Sigmoid colon (tissue), 7 donors: ENCODE results near the gene TLR10. TPM values are rescaled to one million over a fixed set of nuclear protein-coding genes. Genes with fewer than 3 reads are reported as not detected.

ENCODE experiments used
- DNase-seq: peaks from one replicate; pipeline ENCODE4 v3.0.0-alpha.2; 2019
- H3K27ac ChIP-seq, 4 donors: fragments of 200-600 bp; sonication (generic); one replicate each; pipeline ENCODE4 v1.5.1; 2016 to 2019; ENCODE audit warnings: mild to moderate bottlenecking in 1 of 4
- H3K27me3 ChIP-seq, 3 donors: fragments of 200-600 bp; sonication (generic); one replicate each; pipeline ENCODE4 v1.5.1; 2019; ENCODE audit warnings: mild to moderate bottlenecking in 1 of 3
- H3K36me3 ChIP-seq, 4 donors: fragments of 200-600 bp; sonication (generic); one replicate each; pipeline ENCODE4 v1.5.1; 2016 to 2019
- H3K4me1 ChIP-seq, 4 donors: fragments of 200-600 bp; sonication (generic); one replicate each; pipeline ENCODE4 v1.5.1; 2017 to 2019
- H3K4me3 ChIP-seq, 4 donors: fragments of 200-600 bp; sonication (generic); one replicate each; pipeline ENCODE4 v1.5.1; 2017 to 2019; ENCODE audit warnings: mild to moderate bottlenecking in 2 of 4, moderate library complexity in 1 of 4
- H3K9me3 ChIP-seq, 4 donors: fragments of 200-600 bp in 3 of 4; sonication (generic) in 3 of 4; one replicate each; pipeline versions ENCODE4 v1.5.1 to v1.6.1; 2013 to 2019
- CTCF ChIP-seq, 4 experiments: fragments of 450-650 bp in 3 of 4; fragments of 200-600 bp in 1 of 4; IDR thresholded peaks; one replicate each; pipeline ENCODE4 v1.5.1; 2016 to 2019; ENCODE audit warnings: antibody characterized with exemption in 4 of 4, mild to moderate bottlenecking in 3 of 4, moderate library complexity in 2 of 4
- EP300 ChIP-seq, 4 donors: sonication (generic); formaldehyde crosslinking; IDR thresholded peaks; one replicate each; pipeline ENCODE4 v1.6.1; 2017; ENCODE audit warnings: antibody characterized with exemption in 4 of 4
- POLR2A ChIP-seq, 2 donors: fragments of 450-650 bp; IDR thresholded peaks; one replicate each; pipeline ENCODE4 v1.6.1; 2016; ENCODE audit warnings: antibody characterized with exemption in 2 of 2, mild to moderate bottlenecking in 2 of 2, moderate library complexity in 2 of 2
- POLR2AphosphoS5 ChIP-seq, 4 donors: sonication (generic); formaldehyde crosslinking; IDR thresholded peaks; one replicate each; pipeline ENCODE4 v1.6.1; 2017; ENCODE audit warnings: antibody characterized with exemption in 4 of 4
- WGBS, 2 donors: extraction: QIAGEN DNeasy Blood & Tissue Kit; methylation state at CpG; one replicate each; pipeline ENCODE4 v1.1.7; 2013; 5-methylcytosine and 5-hydroxymethylcytosine counted together
- intact Hi-C: fragments of 100-400 bp; cut with DNase I; formaldehyde crosslinking; loops from one replicate; pipeline ENCODE4 v1.15.1; 2023
- polyA plus RNA-seq, 3 donors: library from polyadenylated mRNA; stranded (reverse); fragments of 200-250 nt; gene quantifications; one replicate each; pipeline ENCODE4 v1.2.3, GENCODE V29; 2013
- total RNA-seq, 4 donors: library from RNA; depleted of rRNA; stranded (reverse); fragments of >200 nt; gene quantifications; one replicate each; pipeline ENCODE4 v1.1.0, GENCODE V29; 2016
- donor health status: healthy with polysubstance abuse.
- donor health status: Bipolar disorder and iron deficiency.
- donor health status: healthy.

TLR10 gene
- total and polyA plus RNA-seq, 7 donors, result under 0.01 to 6.8 (median 0.16) TPM; not detected in 2

GRCh38 chr4:38823766-38824165 lies 41.0 kb upstream of the TLR10 start:
- 97 to 98% methylated on average over 27 of the region's 27 CpGs for WGBS, 2 donors
- H3K36me3 ChIP-seq, result no peaks in the 10 kb centered on the region
- no peak for DNase-seq

GRCh38 chr4:38822748-38823303 lies 40.0 kb upstream of the TLR10 start:
- H3K36me3 ChIP-seq, result no peaks in the 10 kb centered on the region
- TF ChIP-seq EP300 (IDR thresholded peaks at IDR 0.05) (no peak), POLR2AphosphoS5 (IDR thresholded peaks at IDR 0.05) (no peak), POLR2A (IDR thresholded peaks at IDR 0.05) (no peak)
- no peaks in the 10 kb centered on the region for H3K9me3 ChIP-seq
- intact Hi-C loops, result no loop called here
- no peaks in the 10 kb centered on the region for H3K4me1 ChIP-seq
- no peaks in the 10 kb centered on the region for H3K27me3 ChIP-seq
- no peak for DNase-seq
- H3K27ac ChIP-seq, result no peak overlapping the region
- 87 to 90% methylated on average over 5 of the region's 5 CpGs for WGBS, 2 donors
- no peak overlapping the region for H3K4me3 ChIP-seq

More at GRCh38 chr4:38823766-38824165, 41.0 kb upstream of the TLR10 start:
- no peaks in the 10 kb centered on the region for H3K4me1 ChIP-seq
- TF ChIP-seq EP300 (IDR thresholded peaks at IDR 0.05) (no peak), POLR2AphosphoS5 (IDR thresholded peaks at IDR 0.05) (no peak)
- no peak overlapping the region for H3K27ac ChIP-seq
- intact Hi-C loops, result no loop called here
- H3K9me3 ChIP-seq, result no peaks in the 10 kb centered on the region
- no peaks in the 10 kb centered on the region for H3K27me3 ChIP-seq
- H3K4me3 ChIP-seq, result no peak overlapping the region

- H3K27me3 ChIP-seq, result no peaks in the 10 kb centered on the region
Measured at GRCh38 chr4:38821739-38822138, 38.9 kb upstream of the TLR10 start.

GRCh38 chr4:38820329-38821061 lies 37.7 kb upstream of the TLR10 start:
- no peaks in the 10 kb centered on the region for H3K9me3 ChIP-seq
- DNase-seq, result no peak
- no peak overlapping the region for H3K4me3 ChIP-seq
- intact Hi-C loops, result no loop called here
- H3K27me3 ChIP-seq, result no peaks in the 10 kb centered on the region
- H3K4me1 ChIP-seq, result no peaks in the 10 kb centered on the region
- H3K27ac ChIP-seq, result no peak overlapping the region
- TF ChIP-seq POLR2AphosphoS5 (IDR thresholded peaks at IDR 0.05) (no peak), POLR2A (IDR thresholded peaks at IDR 0.05) (no peak), CTCF (IDR thresholded peaks at IDR 0.05) (no peak), EP300 (IDR thresholded peaks at IDR 0.05) (no peak)
- WGBS, 2 donors, result 81 to 91% methylated on average over 4 of the region's 4 CpGs
- no peaks in the 10 kb centered on the region for H3K36me3 ChIP-seq

More at GRCh38 chr4:38821739-38822138, 38.9 kb upstream of the TLR10 start:
- no peaks in the 10 kb centered on the region for H3K36me3 ChIP-seq
- no peaks in the 10 kb centered on the region for H3K4me1 ChIP-seq
- 90 to 92% methylated on average over 3 of the region's 3 CpGs for WGBS, 2 donors
- H3K9me3 ChIP-seq, result no peaks in the 10 kb centered on the region
- TF ChIP-seq POLR2AphosphoS5 (IDR thresholded peaks at IDR 0.05), result no peak
- TF ChIP-seq CTCF (IDR thresholded peaks at IDR 0.05), result no peak
- TF ChIP-seq EP300 (IDR thresholded peaks at IDR 0.05), result no peak
- no peak for TF ChIP-seq POLR2A (IDR thresholded peaks at IDR 0.05)
- intact Hi-C loops, result no loop called here
- no peak overlapping the region for H3K27ac ChIP-seq
- no peak for DNase-seq
- no peak overlapping the region for H3K4me3 ChIP-seq

- no peaks in the 10 kb centered on the region for H3K4me1 ChIP-seq
- no peak for TF ChIP-seq POLR2A (IDR thresholded peaks at IDR 0.05)
Measured at GRCh38 chr4:38819569-38819968, 36.8 kb upstream of the TLR10 start.

GRCh38 chr4:38818441-38818976 lies 35.7 kb upstream of the TLR10 start:
- Histone ChIP-seq H3K27ac (no peak overlapping the region), H3K36me3 (no peaks in the 10 kb centered on the region), H3K27me3 (no peaks in the 10 kb centered on the region), H3K4me3 (no peak overlapping the region), H3K9me3 (no peaks in the 10 kb centered on the region), H3K4me1 (no peaks in the 10 kb centered on the region)
- WGBS, 2 donors, result 74 to 83% methylated on average over 5 of the region's 5 CpGs
- DNase-seq, result no peak
- intact Hi-C loops, result no loop called here
- TF ChIP-seq EP300 (IDR thresholded peaks at IDR 0.05) (no peak), CTCF (IDR thresholded peaks at IDR 0.05) (no peak), POLR2AphosphoS5 (IDR thresholded peaks at IDR 0.05) (no peak), POLR2A (IDR thresholded peaks at IDR 0.05) (no peak)

More at GRCh38 chr4:38819569-38819968, 36.8 kb upstream of the TLR10 start:
- Histone ChIP-seq H3K4me3 (no peak overlapping the region), H3K9me3 (no peaks in the 10 kb centered on the region), H3K36me3 (no peaks in the 10 kb centered on the region), H3K27me3 (no peaks in the 10 kb centered on the region), H3K27ac (no peak overlapping the region)
- intact Hi-C loops, result no loop called here
- no peak for DNase-seq
- 61 to 67% methylated on average over 3 of the region's 3 CpGs for WGBS, 2 donors
